Karpas-422 (cell line): ENCODE data around the gene DPF3. TPM values are rescaled to one million over a fixed set of nuclear protein-coding genes. Genes with fewer than 3 reads are reported as not detected.

Experiments used
- DNase-seq: peaks from one replicate; pipeline ENCODE4 v3.0.0-alpha.2; 2015
- H2AFZ ChIP-seq: fragments of 200-600 bp; sonication (generic); 2 replicates; pipeline ENCODE4 v1.6.1; 2014; ENCODE audit warnings: antibody characterized with exemption, low read length, mixed read lengths
- H3K27ac ChIP-seq: fragments of 200-600 bp; sonication (generic); 2 replicates; pipeline ENCODE4 v1.5.1; 2014; ENCODE audit warnings: mild to moderate bottlenecking, low read length, moderate library complexity
- H3K27me3 ChIP-seq: fragments of 200-600 bp; sonication (generic); 2 replicates; pipeline ENCODE4 v1.6.1; 2014; ENCODE audit warnings: low read length, mixed read lengths
- H3K36me3 ChIP-seq: fragments of 200-600 bp; sonication (generic); 2 replicates; pipeline ENCODE4 v1.6.1; 2014; ENCODE audit warnings: low read length, mixed read lengths; ENCODE audit not compliant: insufficient read depth
- H3K4me1 ChIP-seq: fragments of 200-600 bp; sonication (generic); 2 replicates; pipeline ENCODE4 v1.6.1; 2014; ENCODE audit warnings: mild to moderate bottlenecking, low read length, mixed read lengths
- H3K4me2 ChIP-seq: fragments of 200-600 bp; sonication (generic); 2 replicates; pipeline ENCODE4 v1.6.1; 2014; ENCODE audit warnings: low read length, low read depth, mild to moderate bottlenecking; ENCODE audit not compliant: poor library complexity, severe bottlenecking
- H3K4me3 ChIP-seq: fragments of 200-600 bp; sonication (generic); 2 replicates; pipeline ENCODE4 v1.5.1; 2014; ENCODE audit warnings: mild to moderate bottlenecking, antibody characterized with exemption, low read length, mixed read lengths
- H3K79me2 ChIP-seq: fragments of 200-600 bp; sonication (generic); 2 replicates; pipeline ENCODE4 v1.6.1; 2014; ENCODE audit warnings: mild to moderate bottlenecking, low read length, mixed read lengths
- H3K9ac ChIP-seq: fragments of 200-600 bp; sonication (generic); 2 replicates; pipeline ENCODE4 v1.6.0; 2014; ENCODE audit warnings: low read length
- H3K9me2 ChIP-seq: fragments of 200-600 bp; sonication (generic), shearing (Covaris generic); replicated peaks from 2 replicates; pipeline ENCODE4 v1.6.0; 2014; ENCODE audit warnings: mild to moderate bottlenecking, low read length, moderate library complexity; ENCODE audit not compliant: insufficient read depth
- H3K9me3 ChIP-seq: fragments of 300-700, 200-600 bp; sonication (generic); 2 replicates; pipeline ENCODE4 v1.6.1; 2014; ENCODE audit warnings: low read length, mixed read lengths
- H4K20me1 ChIP-seq: fragments of 200-600 bp; sonication (generic); 2 replicates; pipeline ENCODE4 v1.6.1; 2014; ENCODE audit warnings: mild to moderate bottlenecking, antibody characterized with exemption, low read length, low read depth; ENCODE audit not compliant: insufficient read depth
- total RNA-seq: library from RNA; depleted of rRNA; stranded (reverse); fragments of >200 nt; shearing (Covaris generic); gene quantifications from 2 replicates; pipeline ENCODE4 v1.2.3, GENCODE V29; 2014; ENCODE audit warnings: low replicate concordance

The DPF3 gene
- total RNA-seq, 1 experiment from 2014 or later = 3.1 TPM

DNA sequence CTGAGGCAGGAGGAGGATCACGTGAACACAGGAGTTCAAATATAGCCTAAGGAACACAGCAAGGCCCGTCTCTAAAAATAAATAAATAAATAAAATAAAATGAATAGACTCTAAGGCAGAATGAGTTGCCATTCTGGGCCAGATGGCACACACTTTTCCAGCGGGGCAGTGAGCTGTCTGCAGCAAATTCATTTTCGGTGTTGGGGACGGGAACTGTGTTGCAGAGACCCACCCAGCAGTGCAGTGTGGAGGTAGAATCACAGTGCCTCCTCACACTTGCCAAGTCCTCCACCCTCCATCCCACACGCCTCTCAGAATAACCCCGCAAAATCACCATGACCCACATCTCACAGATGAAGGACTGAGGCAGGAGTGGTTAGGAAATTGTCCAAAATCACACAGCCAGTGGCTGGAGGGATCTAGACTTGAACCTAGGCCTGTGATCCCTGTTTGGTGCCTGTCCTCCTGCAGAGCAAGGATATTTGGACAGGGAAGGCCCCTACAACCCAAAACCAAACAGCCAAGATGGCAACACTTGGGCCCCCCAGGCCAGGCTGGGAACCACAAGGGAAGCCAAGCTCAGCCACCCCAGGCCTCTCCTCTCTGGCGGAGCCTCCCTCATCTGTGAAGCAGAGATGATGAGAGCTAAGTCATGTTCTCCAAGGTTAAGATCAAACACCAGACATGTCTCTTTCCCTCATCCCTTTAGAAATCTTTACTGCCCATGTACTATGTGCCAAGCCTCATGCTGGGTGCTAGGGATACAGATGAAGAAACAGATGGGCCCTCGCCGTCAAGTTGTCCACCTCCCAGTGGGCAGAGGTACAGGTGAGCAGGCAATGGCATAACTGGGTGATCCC, 152.7 kb downstream of the DPF3 start:
- Histone ChIP-seq H3K36me3 (no peaks in the 10 kb centered on the region), H3K9me3 (no peaks in the 10 kb centered on the region), H3K27me3 (no peaks in the 10 kb centered on the region), H3K27ac (no peak overlapping the region), H3K79me2 (no peaks in the 10 kb centered on the region), H3K4me2 (no peak overlapping the region), H3K4me3 (no peak overlapping the region), H2AFZ (no peak overlapping the region), H4K20me1 (no peaks in the 10 kb centered on the region; the same call in 1 of the 2 replicates), H3K9me2 (no peaks in the 10 kb centered on the region), H3K4me1 (no peaks in the 10 kb centered on the region), H3K9ac (no peak overlapping the region)
- no peak for DNase-seq

DNA sequence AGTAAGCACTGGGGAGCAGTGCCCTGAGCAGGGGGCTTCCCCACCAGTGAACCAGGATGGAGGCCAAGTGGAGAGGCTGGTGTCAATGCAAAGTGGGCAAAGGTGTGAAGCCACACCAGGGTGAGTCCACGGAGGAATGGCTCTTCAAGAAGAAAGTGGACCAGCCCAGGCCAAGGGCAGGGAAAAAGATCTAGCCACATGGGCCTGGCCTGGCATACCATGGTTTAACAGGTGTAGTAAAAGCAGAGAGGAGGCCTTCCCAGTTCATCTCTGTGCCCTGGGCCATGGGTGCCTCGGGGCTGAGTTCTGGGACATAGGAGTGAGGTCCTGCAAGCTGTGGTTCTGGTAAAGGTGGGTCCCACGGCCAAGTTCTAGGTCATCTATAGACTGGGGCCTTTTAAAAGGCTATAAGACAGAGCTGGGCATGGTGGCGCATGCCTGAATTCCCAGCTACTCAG, 153.4 kb downstream of the DPF3 start:
- no peak overlapping the region for H3K9ac ChIP-seq
- no peak for DNase-seq

DNA sequence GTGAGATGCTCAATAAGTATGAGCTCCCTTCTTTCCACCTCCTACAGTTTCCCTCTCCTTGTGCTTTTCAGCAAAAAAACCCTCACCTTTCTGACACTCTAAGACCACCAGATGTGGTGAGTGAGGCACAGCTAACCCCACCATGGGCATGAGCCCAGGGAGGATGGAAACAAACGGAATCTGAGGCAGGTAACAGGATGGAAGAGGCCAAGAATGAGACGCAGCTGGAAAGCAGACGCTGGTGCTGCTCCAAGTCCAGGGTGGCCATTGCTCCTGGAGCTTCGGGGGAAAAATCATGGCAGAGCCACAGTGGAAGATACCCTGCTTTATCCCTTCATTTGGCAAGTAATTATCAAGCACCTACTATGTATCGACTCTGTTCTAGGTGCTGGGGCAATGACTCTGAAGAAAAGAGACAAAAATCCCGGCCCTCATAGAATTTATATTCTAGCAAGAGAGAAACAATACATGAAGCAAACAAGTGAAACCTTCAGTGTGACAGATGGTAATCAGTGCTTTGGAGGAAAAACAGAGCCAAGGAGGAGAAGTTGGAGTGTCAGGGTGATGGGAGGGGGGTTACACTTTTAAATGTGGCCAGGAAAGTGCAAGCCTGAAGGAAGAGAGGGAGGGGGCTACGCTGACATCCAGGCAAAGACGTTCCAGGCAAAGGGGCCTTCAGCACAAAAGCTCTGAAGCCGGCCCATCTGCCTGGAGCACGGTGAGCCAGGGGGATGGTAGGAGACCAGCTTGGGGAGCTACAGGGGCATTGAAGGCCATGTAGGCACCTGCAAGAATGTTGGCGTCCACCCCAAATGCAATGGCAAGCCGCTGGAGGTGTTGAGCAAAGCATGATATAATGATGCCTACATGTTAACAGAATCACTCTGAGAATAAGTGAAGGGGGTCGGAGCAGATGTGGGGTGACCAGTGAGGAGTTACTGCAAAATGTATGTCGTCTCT, 154.2 kb downstream of the DPF3 start:
- no peak overlapping the region for H2AFZ ChIP-seq
- no peaks in the 10 kb centered on the region; the same call in 1 of the 2 replicates for H4K20me1 ChIP-seq
- no peak for DNase-seq
- H3K9ac ChIP-seq = no peak overlapping the region
- no peaks in the 10 kb centered on the region for H3K4me1 ChIP-seq
- H3K79me2 ChIP-seq = no peaks in the 10 kb centered on the region
- H3K4me2 ChIP-seq = no peak overlapping the region
- H3K36me3 ChIP-seq = no peaks in the 10 kb centered on the region
- H3K27ac ChIP-seq = no peak overlapping the region
- no peaks in the 10 kb centered on the region for H3K9me3 ChIP-seq
- no peaks in the 10 kb centered on the region for H3K9me2 ChIP-seq
- no peaks in the 10 kb centered on the region for H3K27me3 ChIP-seq
- no peak overlapping the region for H3K4me3 ChIP-seq

More for the DNA sequence above, 153.4 kb downstream of the DPF3 start:
- no peak overlapping the region for H3K4me2 ChIP-seq
- H3K79me2 ChIP-seq = no peaks in the 10 kb centered on the region
- H4K20me1 ChIP-seq = no peaks in the 10 kb centered on the region; the same call in 1 of the 2 replicates
- H3K9me2 ChIP-seq = no peaks in the 10 kb centered on the region
- H3K4me3 ChIP-seq = no peak overlapping the region
- no peak overlapping the region for H2AFZ ChIP-seq
- no peaks in the 10 kb centered on the region for H3K4me1 ChIP-seq
- H3K27me3 ChIP-seq = no peaks in the 10 kb centered on the region
- H3K27ac ChIP-seq = no peak overlapping the region
- no peaks in the 10 kb centered on the region for H3K9me3 ChIP-seq
- H3K36me3 ChIP-seq = no peaks in the 10 kb centered on the region

DNA sequence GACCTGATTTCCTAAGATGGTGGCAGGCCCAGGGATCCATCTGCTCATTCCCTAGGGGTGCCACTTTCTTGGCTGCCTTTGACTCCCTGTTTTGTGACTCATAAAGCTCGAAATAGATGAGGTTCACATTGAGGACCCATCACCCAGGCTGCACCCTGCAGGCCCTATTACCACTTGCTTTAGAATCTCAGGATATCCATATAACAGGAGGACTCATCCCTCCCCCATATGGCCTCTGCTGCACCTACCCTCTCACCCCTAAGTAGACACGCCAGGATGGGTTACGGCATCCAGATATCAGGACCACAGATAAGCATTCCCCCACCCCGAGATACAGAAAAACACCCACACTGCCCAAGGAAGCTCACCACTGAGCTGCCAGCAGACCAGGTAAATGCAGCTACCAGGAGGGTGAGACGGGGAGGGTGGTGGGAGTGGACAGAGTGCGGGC, 155.7 kb downstream of the DPF3 start:
- Histone ChIP-seq H3K9me3 (no peaks in the 10 kb centered on the region), H3K4me3 (no peak overlapping the region), H3K9me2 (no peaks in the 10 kb centered on the region), H4K20me1 (no peaks in the 10 kb centered on the region; the same call in 1 of the 2 replicates), H3K36me3 (no peaks in the 10 kb centered on the region), H3K27me3 (no peaks in the 10 kb centered on the region), H3K79me2 (no peaks in the 10 kb centered on the region), H3K9ac (no peak overlapping the region), H3K4me1 (no peaks in the 10 kb centered on the region), H2AFZ (no peak overlapping the region), H3K4me2 (no peak overlapping the region), H3K27ac (no peak overlapping the region)
- DNase-seq = no peak

GRCh38 chr14:72737560-72737943, 156.3 kb downstream of the DPF3 start:
- Histone ChIP-seq H3K9me3 (no peaks in the 10 kb centered on the region), H3K79me2 (no peaks in the 10 kb centered on the region), H3K27ac (no peak overlapping the region), H3K4me3 (no peak overlapping the region), H3K27me3 (no peaks in the 10 kb centered on the region), H2AFZ (no peak overlapping the region), H3K9ac (no peak overlapping the region), H3K4me1 (no peaks in the 10 kb centered on the region), H3K36me3 (no peaks in the 10 kb centered on the region), H3K4me2 (no peak overlapping the region), H3K9me2 (no peaks in the 10 kb centered on the region), H4K20me1 (no peaks in the 10 kb centered on the region; the same call in 1 of the 2 replicates)
- DNase-seq = no peak

DNA sequence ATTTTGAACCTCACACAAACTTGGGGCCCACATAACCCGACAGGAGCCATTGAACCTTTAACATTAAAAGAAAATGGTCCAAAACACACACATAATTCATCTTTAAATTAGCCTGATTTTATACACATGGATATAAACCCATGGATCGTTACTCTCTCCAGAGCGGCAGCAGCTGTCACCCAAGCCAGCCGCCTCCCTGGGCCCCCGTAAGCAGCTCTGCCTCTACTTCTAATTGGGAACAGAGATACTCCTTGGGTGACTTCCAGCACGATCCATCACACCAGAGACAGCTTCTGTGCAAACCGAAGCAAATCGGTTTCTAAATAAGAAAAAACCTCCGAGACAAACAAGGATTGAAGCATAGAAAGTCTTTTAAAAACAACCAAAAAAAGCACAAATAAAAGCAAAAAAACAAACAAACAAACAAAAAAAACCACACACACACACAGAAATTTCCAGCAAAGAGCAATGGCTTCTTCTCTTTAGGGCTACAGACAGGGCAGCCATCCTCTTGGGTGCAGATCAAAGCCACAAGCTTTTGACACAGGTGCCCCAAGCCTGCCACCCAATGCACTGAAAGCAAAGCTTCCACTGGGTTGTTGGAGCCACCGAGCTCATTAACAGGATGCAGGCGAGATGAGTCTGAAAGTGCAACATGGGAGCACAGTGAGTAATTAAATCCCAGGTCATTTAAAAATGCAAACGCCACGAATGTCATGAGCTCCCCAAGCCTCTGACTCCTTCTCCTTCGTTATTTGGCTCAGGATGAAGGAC, 156.9 kb downstream of the DPF3 start:
- no peak overlapping the region for H3K4me2 ChIP-seq
- H4K20me1 ChIP-seq = no peaks in the 10 kb centered on the region; the same call in 1 of the 2 replicates
- no peak for DNase-seq
- no peak overlapping the region for H2AFZ ChIP-seq
- no peaks in the 10 kb centered on the region for H3K27me3 ChIP-seq
- no peak overlapping the region for H3K4me3 ChIP-seq
- H3K79me2 ChIP-seq = no peaks in the 10 kb centered on the region
- H3K9me2 ChIP-seq = no peaks in the 10 kb centered on the region
- no peaks in the 10 kb centered on the region for H3K36me3 ChIP-seq
- H3K9me3 ChIP-seq = no peaks in the 10 kb centered on the region
- no peak overlapping the region for H3K27ac ChIP-seq
- no peaks in the 10 kb centered on the region for H3K4me1 ChIP-seq
- no peak overlapping the region for H3K9ac ChIP-seq

GRCh38 chr14:72736308-72736707, 157.6 kb downstream of the DPF3 start:
- Histone ChIP-seq H3K9me2 (no peaks in the 10 kb centered on the region), H3K27ac (no peak overlapping the region), H4K20me1 (no peaks in the 10 kb centered on the region; the same call in 1 of the 2 replicates), H3K27me3 (no peaks in the 10 kb centered on the region), H3K36me3 (no peaks in the 10 kb centered on the region), H2AFZ (no peak overlapping the region), H3K79me2 (no peaks in the 10 kb centered on the region), H3K4me2 (no peak overlapping the region), H3K9me3 (no peaks in the 10 kb centered on the region), H3K4me1 (no peaks in the 10 kb centered on the region), H3K9ac (no peak overlapping the region), H3K4me3 (no peak overlapping the region)
- DNase-seq = peak; percentile 49
